ENCODE results near the gene SIVA1. TPM values are rescaled to one million over a fixed set of nuclear protein-coding genes. Genes with fewer than 3 reads are reported as not detected.
A peak's percentile ranks its signal among the peaks of the same experiment; 100 is the strongest.

SIVA1 gene
- total RNA-seq, 4 donors from 2014 or later: 189 to 397 (median 203) TPM

DNA sequence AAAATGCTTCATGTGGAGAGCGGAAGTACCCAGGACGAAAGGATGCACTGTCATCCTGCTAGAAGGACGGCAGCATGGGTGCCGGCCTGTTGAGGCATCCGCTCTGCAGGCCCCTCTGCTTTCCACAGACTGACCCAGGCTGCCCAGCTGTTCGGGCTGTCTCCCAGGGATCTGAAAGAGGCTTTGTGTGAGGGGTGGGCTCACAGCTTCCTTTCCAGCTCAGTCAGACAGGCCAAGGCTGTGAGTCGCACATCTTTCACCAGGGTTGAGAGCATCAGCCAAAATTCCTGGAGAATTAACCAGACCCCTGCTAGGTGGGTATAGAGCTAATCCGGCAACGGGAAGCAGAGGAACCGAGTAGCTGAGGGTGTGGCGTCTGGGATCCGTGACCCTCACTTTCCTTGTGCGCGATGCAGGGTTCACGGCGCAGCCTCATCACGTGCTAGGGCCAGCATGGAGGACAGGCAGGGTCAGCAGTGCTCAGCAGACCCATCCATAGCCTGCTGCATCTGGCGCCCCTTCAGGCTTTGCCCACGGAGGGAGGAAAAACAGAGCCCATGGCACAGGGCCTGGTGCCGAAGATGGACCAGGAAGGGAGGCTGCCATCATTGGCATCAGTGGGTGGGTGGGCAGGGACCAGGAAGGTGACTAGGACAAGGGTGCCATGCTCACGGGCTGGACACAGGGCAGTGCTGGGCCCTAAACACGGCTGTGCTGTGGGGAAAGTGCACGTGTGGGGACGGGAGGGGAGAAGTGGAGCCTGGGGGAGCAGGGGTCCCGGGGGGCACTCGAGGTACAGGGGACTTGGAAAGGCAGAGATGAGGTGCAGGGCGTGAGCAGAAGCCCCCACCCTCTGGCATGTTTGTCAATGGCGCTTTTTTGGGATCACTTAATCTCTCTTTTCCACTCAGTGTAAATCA lies 9.2 kb upstream of the SIVA1 start:
- in situ Hi-C loops (cut with MboI; ENCODE audit: low pct_ligation_motif_present in 1 of 4, low pct_unique_long_range_greater_than_20kb in 1 of 4, low sequenced_read_pairs in 3 of 4) (no loop called here), intact Hi-C loops (cut with DNase I; ENCODE audit: low total_unique reads) (no loop called here)
- H3K27ac ChIP-seq: no peak overlapping the region
- no peaks in the 10 kb centered on the region for H3K27me3 ChIP-seq
- WGBS, 2 donors (ENCODE audit: low coverage in 1 of 2): 89 to 97% methylated on average over 5 to 28 of the region's 28 CpGs
- TF ChIP-seq POLR2AphosphoS5 (IDR thresholded peaks at IDR 0.05) (no peak), POLR2A (IDR thresholded peaks at IDR 0.05) (no peak), EP300 (IDR thresholded peaks at IDR 0.05; ENCODE audit: low read depth) (no peak)
- TF ChIP-seq, protein P1, sequence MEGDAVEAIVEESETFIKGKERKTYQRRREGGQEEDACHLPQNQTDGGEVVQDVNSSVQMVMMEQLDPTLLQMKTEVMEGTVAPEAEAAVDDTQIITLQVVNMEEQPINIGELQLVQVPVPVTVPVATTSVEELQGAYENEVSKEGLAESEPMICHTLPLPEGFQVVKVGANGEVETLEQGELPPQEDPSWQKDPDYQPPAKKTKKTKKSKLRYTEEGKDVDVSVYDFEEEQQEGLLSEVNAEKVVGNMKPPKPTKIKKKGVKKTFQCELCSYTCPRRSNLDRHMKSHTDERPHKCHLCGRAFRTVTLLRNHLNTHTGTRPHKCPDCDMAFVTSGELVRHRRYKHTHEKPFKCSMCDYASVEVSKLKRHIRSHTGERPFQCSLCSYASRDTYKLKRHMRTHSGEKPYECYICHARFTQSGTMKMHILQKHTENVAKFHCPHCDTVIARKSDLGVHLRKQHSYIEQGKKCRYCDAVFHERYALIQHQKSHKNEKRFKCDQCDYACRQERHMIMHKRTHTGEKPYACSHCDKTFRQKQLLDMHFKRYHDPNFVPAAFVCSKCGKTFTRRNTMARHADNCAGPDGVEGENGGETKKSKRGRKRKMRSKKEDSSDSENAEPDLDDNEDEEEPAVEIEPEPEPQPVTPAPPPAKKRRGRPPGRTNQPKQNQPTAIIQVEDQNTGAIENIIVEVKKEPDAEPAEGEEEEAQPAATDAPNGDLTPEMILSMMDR (IDR thresholded peaks at IDR 0.05): no peak
- no peaks in the 10 kb centered on the region for H3K36me3 ChIP-seq
- no peaks in the 10 kb centered on the region for H3K9me3 ChIP-seq
- H3K4me1 ChIP-seq: peaks cover 16 to 32% (median 21%) of the 10 kb centered on the region in 4 donors
- DNase-seq: no peak
- no peak overlapping the region for H3K4me3 ChIP-seq

DNA sequence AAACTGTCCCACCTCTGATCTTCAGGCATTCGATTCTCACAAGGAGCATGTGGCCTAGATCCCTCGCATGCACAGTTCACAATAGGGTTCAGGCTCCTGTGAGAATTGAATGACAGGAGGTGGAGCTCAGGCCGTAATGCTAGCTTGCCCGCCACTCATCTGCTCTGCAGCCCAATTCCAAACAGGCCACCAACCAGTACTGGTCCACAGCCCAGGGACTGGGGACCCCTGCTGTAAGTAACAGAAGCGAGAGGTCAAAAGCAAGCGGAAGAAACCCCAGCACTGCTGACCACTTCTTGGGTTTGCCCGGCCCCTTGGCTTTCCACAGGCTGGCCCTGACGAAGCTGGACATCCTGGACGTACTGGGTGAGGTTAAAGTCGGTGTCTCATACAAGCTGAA lies 8.5 kb upstream of the SIVA1 start:
- in situ Hi-C loops (cut with MboI; ENCODE audit: low pct_ligation_motif_present in 1 of 4, low pct_unique_long_range_greater_than_20kb in 1 of 4, low sequenced_read_pairs in 3 of 4) (no loop called here), intact Hi-C loops (cut with DNase I; ENCODE audit: low total_unique reads) (no loop called here)
- TF ChIP-seq EP300 (IDR thresholded peaks at IDR 0.05; ENCODE audit: low read depth): no peak
- TF ChIP-seq, protein P1 (IDR thresholded peaks at IDR 0.05): no peak
- no peak for TF ChIP-seq POLR2A (IDR thresholded peaks at IDR 0.05)
- TF ChIP-seq POLR2AphosphoS5 (IDR thresholded peaks at IDR 0.05): no peak
- no peak overlapping the region for H3K4me3 ChIP-seq
- no peak overlapping the region for H3K27ac ChIP-seq
- H3K27me3 ChIP-seq: no peaks in the 10 kb centered on the region
- H3K4me1 ChIP-seq: peaks cover 18 to 40% (median 28%) of the 10 kb centered on the region in 4 donors
- H3K36me3 ChIP-seq: no peaks in the 10 kb centered on the region
- H3K9me3 ChIP-seq: no peaks in the 10 kb centered on the region
- WGBS, 2 donors (ENCODE audit: low coverage in 1 of 2): 93% methylated on average over 10 of the region's 10 CpGs; no CpG with 5 or more reads in 1 of the 2 donors
- DNase-seq: no peak

- Histone ChIP-seq H3K4me1 (peaks cover 18 to 45% (median 31%) of the 10 kb centered on the region in 4 donors), H3K27ac (peak overlapping the region in 1 of 4 donors; percentile 77)
Observed at GRCh38 chr14:104745431-104745830, 7.5 kb upstream of the SIVA1 start.

GRCh38 chr14:104746071-104746545 lies 6.8 kb upstream of the SIVA1 start:
- WGBS, 2 donors (ENCODE audit: low coverage in 1 of 2): 60 to 68% methylated on average over 1 to 12 of the region's 13 CpGs
- no peak for DNase-seq
- peak overlapping the region; percentile 68 to 77 (median 71) for H3K27ac ChIP-seq

More at GRCh38 chr14:104745431-104745830, 7.5 kb upstream of the SIVA1 start:
- H3K27me3 ChIP-seq: no peaks in the 10 kb centered on the region
- WGBS, 2 donors (ENCODE audit: low coverage in 1 of 2): 89% methylated on average over 9 of the region's 9 CpGs; no CpG with 5 or more reads in 1 of the 2 donors
- H3K4me3 ChIP-seq: no peak overlapping the region
- no peaks in the 10 kb centered on the region for H3K36me3 ChIP-seq
- H3K9me3 ChIP-seq: no peaks in the 10 kb centered on the region
- TF ChIP-seq EP300 (IDR thresholded peaks at IDR 0.05; ENCODE audit: low read depth): no peak
- no peak for TF ChIP-seq POLR2A (IDR thresholded peaks at IDR 0.05)
- TF ChIP-seq POLR2AphosphoS5 (IDR thresholded peaks at IDR 0.05): no peak
- TF ChIP-seq, protein P1 (IDR thresholded peaks at IDR 0.05): no peak
- in situ Hi-C loops (cut with MboI; ENCODE audit: low pct_ligation_motif_present in 1 of 4, low pct_unique_long_range_greater_than_20kb in 1 of 4, low sequenced_read_pairs in 3 of 4): no loop called here
- intact Hi-C loops (cut with DNase I; ENCODE audit: low total_unique reads): no loop called here
- DNase-seq: no peak

More at GRCh38 chr14:104746071-104746545, 6.8 kb upstream of the SIVA1 start:
- intact Hi-C loops (cut with DNase I; ENCODE audit: low total_unique reads) (no loop called here), in situ Hi-C loops (cut with MboI; ENCODE audit: low pct_ligation_motif_present in 1 of 4, low pct_unique_long_range_greater_than_20kb in 1 of 4, low sequenced_read_pairs in 3 of 4) (no loop called here)
- Histone ChIP-seq H3K4me1 (peaks cover 18 to 45% (median 31%) of the 10 kb centered on the region in 4 donors), H3K27me3 (no peaks in the 10 kb centered on the region), H3K36me3 (no peaks in the 10 kb centered on the region), H3K4me3 (no peak overlapping the region), H3K9me3 (no peaks in the 10 kb centered on the region)
- TF ChIP-seq POLR2AphosphoS5 (IDR thresholded peaks at IDR 0.05) (no peak), EP300 (IDR thresholded peaks at IDR 0.05; ENCODE audit: low read depth) (no peak), POLR2A (IDR thresholded peaks at IDR 0.05) (no peak)
- TF ChIP-seq, protein P1 (IDR thresholded peaks at IDR 0.05): no peak

Data from transverse colon (tissue), 4 donors.